Ectodermal cell (in vitro differentiated cells): ENCODE measurements around the gene SERPINB6.
A peak's percentile ranks its signal among the peaks of the same experiment; 100 is the strongest.
"Not testable (repeated sequence)": the region's sequence is repeated elsewhere in the genome, so short reads cannot be mapped to it uniquely, and the experiment has no call there.

Experiments used
- H3K27ac ChIP-seq: 2 replicates; pipeline ENCODE4 v1.7.0; 2013; ENCODE audit warnings: mild to moderate bottlenecking, low read depth, low read length; ENCODE audit not compliant: insufficient read depth, poor library complexity, severe bottlenecking
- H3K27me3 ChIP-seq: 2 replicates; pipeline ENCODE4 v1.7.0; 2013; ENCODE audit warnings: mild to moderate bottlenecking, low read length; ENCODE audit not compliant: insufficient read depth, control insufficient read depth, poor library complexity, severe bottlenecking
- H3K36me3 ChIP-seq: one replicate; pipeline ENCODE4 v1.7.0; 2013; ENCODE audit warnings: low read length; ENCODE audit not compliant: control insufficient read depth, insufficient read depth
- H3K4me1 ChIP-seq: one replicate; pipeline ENCODE4 v1.7.0; 2013; ENCODE audit warnings: low read length; ENCODE audit not compliant: control insufficient read depth, insufficient read depth
- H3K4me3 ChIP-seq: 2 replicates; pipeline ENCODE4 v1.7.0; 2013; ENCODE audit warnings: low read depth, low read length, control low read depth; ENCODE audit not compliant: insufficient read depth
- H3K9me3 ChIP-seq: 2 replicates; pipeline ENCODE4 v1.7.0; 2013; ENCODE audit warnings: mild to moderate bottlenecking, low read length, moderate library complexity; ENCODE audit not compliant: control insufficient read depth
- WGBS, 2 experiments: methylation state at CpG; one replicate each; pipeline ENCODE4 v1.1.7; 2013; ENCODE audit warnings: missing lambda C conversion rate in 2 of 2; 5-methylcytosine and 5-hydroxymethylcytosine counted together

Gene SERPINB6

GRCh38 chr6:3001146-3001772 lies 29.9 kb upstream of the SERPINB6 start:
- Histone ChIP-seq H3K27ac (no peak overlapping the region), H3K4me3 (no peak overlapping the region), H3K36me3 (no peaks in the 10 kb centered on the region), H3K27me3 (peaks cover 13% of the 10 kb centered on the region), H3K9me3 (no peaks in the 10 kb centered on the region), H3K4me1 (peaks cover 8% of the 10 kb centered on the region)
- 90 to 93% methylated on average over 9 to 10 of the region's 11 CpGs for WGBS, 2 experiments

DNA sequence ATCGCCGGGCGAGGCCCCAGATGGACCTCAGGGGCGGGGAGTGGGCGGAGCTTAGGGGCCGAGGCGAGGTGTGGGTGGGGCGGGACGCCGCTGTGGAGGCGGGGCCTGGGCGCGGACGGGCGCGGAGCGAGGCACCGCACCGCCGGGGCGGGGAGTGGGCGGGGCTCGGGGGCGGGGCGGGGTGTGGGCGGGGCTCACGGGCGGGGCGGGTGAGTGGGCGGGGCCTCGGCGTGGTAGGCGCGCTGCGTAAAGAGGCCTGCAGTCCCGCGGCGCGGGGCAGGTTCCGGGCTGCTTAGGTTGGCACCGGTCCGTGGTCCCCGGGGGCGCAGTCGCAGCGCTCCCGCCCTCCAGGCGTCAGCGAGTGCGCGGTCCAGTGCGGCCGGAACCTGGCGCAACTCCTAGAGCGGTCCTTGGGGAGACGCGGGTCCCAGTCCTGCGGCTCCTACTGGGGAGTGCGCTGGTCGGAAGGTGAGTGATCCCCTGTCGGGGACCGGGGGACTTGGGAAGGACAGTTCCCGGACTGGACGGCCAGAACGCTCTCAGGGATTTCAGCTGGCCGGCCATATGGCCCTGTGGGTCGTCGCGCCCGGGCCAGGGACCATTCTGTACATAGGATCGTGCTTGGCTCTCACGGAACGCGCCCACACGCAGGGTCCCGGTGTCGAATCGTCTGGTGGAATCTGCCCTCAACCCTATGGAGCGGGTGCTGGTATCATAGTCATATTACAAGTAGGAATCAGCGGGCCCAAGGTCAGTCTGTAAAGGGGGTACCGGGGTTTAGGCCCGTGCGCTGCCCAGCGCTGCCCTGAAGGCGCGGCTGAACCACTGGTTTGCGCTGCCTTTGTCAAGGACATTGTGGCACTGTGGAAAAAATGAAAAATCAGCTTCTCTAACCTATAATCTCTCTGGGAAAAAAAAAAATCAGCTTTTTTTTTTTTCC lies 28.5 kb upstream of the SERPINB6 start, which contains the start of gene NQO2:
Gene NQO2 (plus strand): TSS at position 277 of the 940 bp plus-strand sequence. CDS start 6,659 bp downstream, outside the sequence.
- peaks cover 13% of the 10 kb centered on the region for H3K27me3 ChIP-seq
- WGBS, 2 experiments: 1 to 2% methylated on average over 84 to 87 of the region's 87 CpGs
- H3K27ac ChIP-seq: peak within 1 kb of the TSS; percentile 2
- no peaks in the 10 kb centered on the region for H3K9me3 ChIP-seq
- peaks cover 8% of the 10 kb centered on the region for H3K4me1 ChIP-seq
- H3K36me3 ChIP-seq: no peaks in the 10 kb centered on the region
- H3K4me3 ChIP-seq: peak within 1 kb of the TSS; percentile 75

DNA sequence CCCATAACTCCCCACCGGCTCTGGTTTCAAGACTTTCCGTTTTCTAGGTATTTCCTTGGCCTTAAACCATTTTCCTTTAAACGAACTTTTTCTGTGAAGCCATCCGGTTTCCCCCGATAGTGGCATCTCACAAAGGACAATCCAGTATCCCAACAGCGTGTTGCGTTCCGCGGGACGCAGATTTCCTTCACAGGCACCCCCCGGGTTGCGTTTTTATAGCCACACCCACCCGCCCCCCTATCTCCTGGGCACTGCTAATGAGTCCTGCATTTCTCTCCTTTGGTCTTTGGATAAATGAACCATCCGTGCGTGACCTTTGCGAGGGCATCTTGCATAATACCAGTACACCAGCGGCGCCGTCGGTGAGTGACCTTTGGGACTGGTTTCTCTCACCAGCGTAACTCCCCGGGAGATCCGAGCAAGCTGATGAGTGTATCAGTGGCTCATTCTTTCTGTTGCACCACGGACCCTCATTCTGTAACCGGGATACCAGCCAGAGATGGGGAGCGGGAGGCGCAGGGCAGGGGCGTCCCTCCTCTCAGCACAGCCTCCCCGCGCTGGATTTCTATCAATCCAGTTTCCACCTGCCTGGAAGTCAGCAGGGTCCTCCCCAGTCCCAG lies 27.7 kb upstream of the SERPINB6 start:
- peak overlapping the region; percentile 2 for H3K27ac ChIP-seq
- 1% methylated on average over 30 of the region's 30 CpGs for WGBS, 2 experiments
- peaks cover 8% of the 10 kb centered on the region for H3K4me1 ChIP-seq
- no peaks in the 10 kb centered on the region for H3K9me3 ChIP-seq
- H3K4me3 ChIP-seq: peak overlapping the region; percentile 51
- no peaks in the 10 kb centered on the region for H3K36me3 ChIP-seq
- H3K27me3 ChIP-seq: peaks cover 13% of the 10 kb centered on the region

- WGBS, 2 experiments: 4 to 8% methylated on average over 8 to 9 of the region's 16 CpGs
These were observed 27.1 kb upstream of the SERPINB6 start for GRCh38 chr6:2998249-2998997.

DNA sequence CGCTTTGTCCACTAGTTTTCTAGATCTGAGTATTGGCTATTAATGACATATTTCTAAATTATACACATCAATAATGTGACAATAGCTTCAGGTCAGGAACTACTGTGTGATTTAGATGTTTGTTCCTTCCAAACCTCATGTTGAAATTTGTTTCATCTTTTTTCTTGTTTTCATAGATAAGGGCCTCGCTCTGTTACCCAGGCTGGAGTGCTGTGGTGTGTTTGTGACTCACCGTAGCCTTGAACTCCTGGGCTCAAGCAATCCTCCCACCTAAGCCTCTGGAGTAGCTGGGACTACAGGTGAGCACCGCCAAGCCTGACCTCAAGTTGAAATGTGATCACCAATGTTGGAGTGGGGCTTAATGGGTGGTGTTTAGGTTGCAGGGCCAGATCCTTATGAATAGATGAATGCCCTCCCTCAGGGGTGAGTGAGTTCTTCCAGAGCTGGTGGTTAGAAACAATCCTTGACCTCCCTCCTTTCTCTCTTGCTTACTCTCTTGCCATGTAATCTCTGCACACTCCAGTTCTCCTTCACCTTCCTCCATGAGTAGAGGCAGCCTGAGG lies 22.5 kb upstream of the SERPINB6 start:
- no peaks in the 10 kb centered on the region for H3K36me3 ChIP-seq
- H3K9me3 ChIP-seq: no peaks in the 10 kb centered on the region
- no peak overlapping the region for H3K4me3 ChIP-seq
- peaks cover 10% of the 10 kb centered on the region for H3K4me1 ChIP-seq
- WGBS, 2 experiments: 94% methylated on average over 3 of the region's 4 CpGs
- H3K27ac ChIP-seq: no peak overlapping the region
- H3K27me3 ChIP-seq: peaks cover 4% of the 10 kb centered on the region

More at GRCh38 chr6:2998249-2998997, 27.1 kb upstream of the SERPINB6 start:
- H3K27me3 ChIP-seq: peaks cover 13% of the 10 kb centered on the region
- not testable (repeated sequence) for H3K27ac ChIP-seq, H3K4me1 ChIP-seq, H3K9me3 ChIP-seq, H3K36me3 ChIP-seq
- peak overlapping the region; percentile 51 for H3K4me3 ChIP-seq

- no peaks in the 10 kb centered on the region for H3K9me3 ChIP-seq
- H3K4me3 ChIP-seq: no peak overlapping the region
- peaks cover 12% of the 10 kb centered on the region for H3K4me1 ChIP-seq
- WGBS, 2 experiments: 96% methylated on average over 6 of the region's 6 CpGs
- H3K27ac ChIP-seq: no peak overlapping the region
- no peaks in the 10 kb centered on the region for H3K36me3 ChIP-seq
- H3K27me3 ChIP-seq: no peaks in the 10 kb centered on the region
These were observed 21.1 kb upstream of the SERPINB6 start for GRCh38 chr6:2992330-2992979.

DNA sequence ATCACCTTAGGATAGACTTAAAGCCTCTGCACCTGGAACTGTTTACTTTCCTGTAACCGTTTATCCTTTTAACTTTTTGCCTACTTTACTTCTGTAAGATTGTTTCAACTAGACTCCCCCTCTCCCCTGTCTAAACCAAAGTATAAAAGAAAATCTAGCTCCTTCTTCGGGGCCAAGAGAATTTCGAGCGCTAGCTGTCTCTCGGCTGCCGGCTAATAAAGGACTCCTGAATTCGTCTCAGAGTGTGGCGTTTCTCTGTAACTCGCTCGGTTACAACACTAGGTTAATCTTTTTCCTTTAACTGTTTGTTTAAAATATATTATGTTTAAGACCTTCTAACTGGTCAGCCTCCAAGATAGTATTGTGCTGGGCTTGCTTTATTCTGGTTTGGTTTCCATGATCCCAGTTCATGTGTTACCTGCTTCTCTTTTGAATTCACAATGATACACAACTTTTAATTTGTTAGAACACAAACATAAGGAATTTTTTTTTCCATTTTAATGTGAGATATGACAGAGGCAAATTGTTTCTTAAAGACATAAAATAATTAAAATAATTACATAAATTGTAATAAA lies 19.7 kb upstream of the SERPINB6 start:
- Histone ChIP-seq H3K27ac (no peak overlapping the region), H3K36me3 (no peaks in the 10 kb centered on the region), H3K27me3 (no peaks in the 10 kb centered on the region), H3K4me3 (no peak overlapping the region), H3K4me1 (peaks cover 12% of the 10 kb centered on the region), H3K9me3 (no peaks in the 10 kb centered on the region)
- 93 to 95% methylated on average over 10 of the region's 10 CpGs for WGBS, 2 experiments

GRCh38 chr6:2990248-2990931 lies 19.0 kb upstream of the SERPINB6 start:
- H3K36me3 ChIP-seq: no peaks in the 10 kb centered on the region
- 85 to 87% methylated on average over 19 of the region's 19 CpGs for WGBS, 2 experiments
- peaks cover 12% of the 10 kb centered on the region for H3K4me1 ChIP-seq
- peak overlapping the region; percentile 100 for H3K27ac ChIP-seq
- peak overlapping the region; percentile 56 for H3K4me3 ChIP-seq
- H3K27me3 ChIP-seq: no peaks in the 10 kb centered on the region
- no peaks in the 10 kb centered on the region for H3K9me3 ChIP-seq
